GM23338 (cell line): Measurements from ENCODE around the gene SEC22A. TPM values are rescaled to one million over a fixed set of nuclear protein-coding genes. Genes with fewer than 3 reads are reported as not detected.

ENCODE experiments used
- ATAC-seq: fragments of 200-7000 bp; cut with Tn5 transposase; 3 replicates; pipeline ENCODE4 v1.9.1; 2020
- DNase-seq: peaks from one replicate; pipeline ENCODE4 v3.0.0-alpha.2; 2015; ENCODE audit warnings: low spot score
- H2AFZ ChIP-seq: fragments of 200-600 bp; sonication (generic); 2 replicates; pipeline ENCODE4 v1.8.0; 2016; ENCODE audit warnings: antibody characterized with exemption, mild to moderate bottlenecking, moderate library complexity
- H3F3A ChIP-seq: fragments of 200-600 bp; sonication (generic); replicated peaks from 2 replicates; pipeline ENCODE4 v1.8.0; 2017; ENCODE audit warnings: antibody characterized with exemption, mixed run types, low read depth
- H3K27ac ChIP-seq: fragments of 200-600 bp; sonication (generic); 2 replicates; pipeline ENCODE4 v1.6.1; 2016; ENCODE audit warnings: low read depth
- H3K27me3 ChIP-seq: fragments of 200-600 bp; sonication (generic); 2 replicates; pipeline ENCODE4 v1.8.0; 2016; ENCODE audit warnings: mild to moderate bottlenecking, mixed run types, moderate library complexity; ENCODE audit not compliant: insufficient read depth
- H3K36me3 ChIP-seq: fragments of 200-600 bp; sonication (generic); 2 replicates; pipeline ENCODE4 v1.8.0; 2016; ENCODE audit warnings: mild to moderate bottlenecking; ENCODE audit not compliant: insufficient read depth
- H3K4me1 ChIP-seq: fragments of 200-600 bp; sonication (generic); 2 replicates; pipeline ENCODE4 v1.8.0; 2016; ENCODE audit warnings: mild to moderate bottlenecking, moderate library complexity; ENCODE audit not compliant: insufficient read depth
- H3K4me2 ChIP-seq: fragments of 200-600 bp; sonication (generic); 2 replicates; pipeline ENCODE4 v1.7.1; 2017; ENCODE audit warnings: mixed run types
- H3K4me3 ChIP-seq: fragments of 200-600 bp; sonication (generic); 2 replicates; pipeline ENCODE4 v1.6.1; 2016; ENCODE audit warnings: mixed run types
- H3K79me2 ChIP-seq: fragments of 200-600 bp; sonication (generic); replicated peaks from 2 replicates; pipeline ENCODE4 v1.8.0; 2017; ENCODE audit warnings: mild to moderate bottlenecking; ENCODE audit not compliant: insufficient read depth
- H3K9me2 ChIP-seq: fragments of 200-600 bp; sonication (generic); 2 replicates; pipeline ENCODE4 v1.8.0; 2017; ENCODE audit not compliant: insufficient read depth
- H4K20me1 ChIP-seq: fragments of 200-600 bp; sonication (generic); replicated peaks from 2 replicates; pipeline ENCODE4 v1.8.0; 2017; ENCODE audit warnings: mild to moderate bottlenecking; ENCODE audit not compliant: insufficient read depth
- H3K27ac Mint-ChIP-seq: 2 replicates; pipeline ENCODE4 v1.8.0; 2020; ENCODE audit warnings: inconsistent platforms, mild to moderate bottlenecking, moderate library complexity, mixed read lengths
- H3K27me3 Mint-ChIP-seq: 3 replicates; pipeline ENCODE4 v1.8.0; 2022; ENCODE audit warnings: low read depth, mild to moderate bottlenecking, moderate library complexity, mixed read lengths, inconsistent platforms; ENCODE audit not compliant: insufficient read depth, poor library complexity
- H3K36me3 Mint-ChIP-seq: 3 replicates; pipeline ENCODE4 v1.8.0; 2021; ENCODE audit warnings: low read depth, mild to moderate bottlenecking, inconsistent platforms, moderate library complexity, mixed read lengths
- H3K4me1 Mint-ChIP-seq: 3 replicates; pipeline ENCODE4 v1.8.0; 2020; ENCODE audit warnings: mild to moderate bottlenecking, inconsistent platforms, mixed read lengths
- H3K4me3 Mint-ChIP-seq: 3 replicates; pipeline ENCODE4 v1.8.0; 2021; ENCODE audit warnings: moderate library complexity, mild to moderate bottlenecking, inconsistent platforms, mixed read lengths
- H3K9me3 Mint-ChIP-seq: 3 replicates; pipeline ENCODE4 v1.8.0; 2020; ENCODE audit warnings: moderate library complexity, mild to moderate bottlenecking, inconsistent platforms, mixed read lengths
- CTCF ChIP-seq, 2 experiments: fragments of 200-600 bp in 1 of 2; sonication (generic) in 1 of 2; conservative IDR thresholded peaks; 2 replicates each; pipeline versions ENCODE4 v1.5.1 to v1.6.1; 2016 to 2017; ENCODE audit warnings: antibody characterized with exemption in 2 of 2, low read depth in 2 of 2, mild to moderate bottlenecking in 2 of 2, moderate library complexity in 1 of 2
- JUNB ChIP-seq: IDR thresholded peaks from one replicate; pipeline ENCODE4 v1.6.1; 2016; ENCODE audit warnings: antibody characterized with exemption; ENCODE audit not compliant: unreplicated experiment
- NANOG ChIP-seq: IDR thresholded peaks from 2 replicates; pipeline ENCODE4 v1.6.1; 2016; ENCODE audit warnings: antibody characterized with exemption, borderline replicate concordance
- POLR2AphosphoS5 ChIP-seq: IDR thresholded peaks from 2 replicates; pipeline ENCODE4 v1.6.1; 2016; ENCODE audit warnings: antibody characterized with exemption, low read depth
- REST ChIP-seq: IDR thresholded peaks from one replicate; pipeline ENCODE4 v1.6.1; 2018; ENCODE audit warnings: antibody characterized with exemption; ENCODE audit not compliant: unreplicated experiment
- STAT1 ChIP-seq: IDR thresholded peaks from one replicate; pipeline ENCODE4 v1.6.1; 2016; ENCODE audit warnings: antibody characterized with exemption; ENCODE audit not compliant: unreplicated experiment
- ZNF114 ChIP-seq: fragments of 250-450 bp; sonication (Bioruptor Pico); IDR thresholded peaks from 2 replicates; pipeline ENCODE4 v1.5.0; 2020; ENCODE audit warnings: mild to moderate bottlenecking, moderate library complexity
- ZNF462 ChIP-seq: fragments of 250-450 bp; sonication (Bioruptor Pico); IDR thresholded peaks from 2 replicates; pipeline ENCODE4 v1.5.0; 2020; ENCODE audit warnings: mild to moderate bottlenecking, moderate library complexity
- polyA plus RNA-seq: library from polyadenylated mRNA; unstranded; fragments of >200 nt; fragmentation: Nextera tagmentation; extraction: Ambion mirVana; gene quantifications from 2 replicates; pipeline ENCODE4 v1.2.1, GENCODE V29; 2016
- total RNA-seq: library from RNA; depleted of rRNA; stranded (reverse); fragments of >200 nt; shearing (Covaris generic); gene quantifications from 2 replicates; pipeline ENCODE4 v1.2.3, GENCODE V29; 2014

Gene SEC22A
- total and polyA plus RNA-seq, 2 experiments from 2014 or later = 11.2 to 24.1 TPM

DNA sequence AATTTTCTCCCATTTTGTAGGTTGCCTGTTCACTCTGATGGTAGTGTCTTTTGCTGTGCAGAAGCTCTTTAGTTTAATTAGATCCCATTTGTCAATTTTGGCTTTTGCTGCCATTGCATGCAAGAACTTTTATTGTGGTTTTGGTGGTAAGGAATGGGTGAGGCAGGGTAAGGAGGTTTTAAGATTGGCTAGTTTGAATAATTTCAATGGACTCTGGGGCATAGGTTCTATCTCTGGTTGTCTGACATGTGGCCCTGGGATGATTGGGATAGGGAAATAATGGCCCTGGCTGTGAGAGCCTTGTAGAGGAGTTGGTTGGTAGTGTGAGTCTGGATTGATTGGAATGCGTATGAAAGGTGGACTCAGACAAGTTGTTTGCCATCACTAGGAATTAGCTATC is 38.0 kb downstream of the SEC22A start (continued):
- TF ChIP-seq STAT1 = no peak
- no peak for TF ChIP-seq NANOG
- TF ChIP-seq ZNF114 (CRISPR knock-in tag) = no peak

GRCh38 chr3:123244128-123244527 is 42.4 kb downstream of the SEC22A start:
- H3K4me1 ChIP-seq = no peaks in the 10 kb centered on the region
- H3K36me3 ChIP-seq = no peaks in the 10 kb centered on the region
- no peak overlapping the region for H3K4me3 ChIP-seq
- H3K36me3 Mint-ChIP-seq = no peaks in the 10 kb centered on the region
- ATAC-seq (no peak), DNase-seq (no peak)
- H3K27ac ChIP-seq = no peak overlapping the region
- no peaks in the 10 kb centered on the region for H3K27me3 ChIP-seq
- no peak overlapping the region for H3K4me2 ChIP-seq
- no peaks in the 10 kb centered on the region for H3F3A ChIP-seq
- TF ChIP-seq POLR2AphosphoS5 = no peak
- no peak for TF ChIP-seq REST
- no peak for TF ChIP-seq ZNF462 (CRISPR knock-in tag)
- no peak for TF ChIP-seq CTCF (conservative IDR thresholded peaks at IDR 0.05; ENCODE audit: low read depth in 2 of 2)
- TF ChIP-seq ZNF114 (CRISPR knock-in tag) = no peak
- TF ChIP-seq JUNB = no peak
- no peaks in the 10 kb centered on the region for H4K20me1 ChIP-seq
- H3K4me1 Mint-ChIP-seq = peaks cover 6% of the 10 kb centered on the region
- H3K79me2 ChIP-seq = no peaks in the 10 kb centered on the region
- no peaks in the 10 kb centered on the region for H3K9me2 ChIP-seq
- H2AFZ ChIP-seq = no peak overlapping the region
- no peaks in the 10 kb centered on the region for H3K9me3 Mint-ChIP-seq
- H3K4me3 Mint-ChIP-seq = no peak overlapping the region
- no peak overlapping the region for H3K27ac Mint-ChIP-seq
- H3K27me3 Mint-ChIP-seq = no peaks in the 10 kb centered on the region
